ENCODE data around the gene ATP9B.

ATP9B gene

GRCh38 chr18:79423211-79424007 lies 354.2 kb downstream of the ATP9B start (continued):
- no peak for TF ChIP-seq ZNF530 (tag by site-specific recombination; IDR thresholded peaks at IDR 0.05; ENCODE audit: low read depth)

DNA sequence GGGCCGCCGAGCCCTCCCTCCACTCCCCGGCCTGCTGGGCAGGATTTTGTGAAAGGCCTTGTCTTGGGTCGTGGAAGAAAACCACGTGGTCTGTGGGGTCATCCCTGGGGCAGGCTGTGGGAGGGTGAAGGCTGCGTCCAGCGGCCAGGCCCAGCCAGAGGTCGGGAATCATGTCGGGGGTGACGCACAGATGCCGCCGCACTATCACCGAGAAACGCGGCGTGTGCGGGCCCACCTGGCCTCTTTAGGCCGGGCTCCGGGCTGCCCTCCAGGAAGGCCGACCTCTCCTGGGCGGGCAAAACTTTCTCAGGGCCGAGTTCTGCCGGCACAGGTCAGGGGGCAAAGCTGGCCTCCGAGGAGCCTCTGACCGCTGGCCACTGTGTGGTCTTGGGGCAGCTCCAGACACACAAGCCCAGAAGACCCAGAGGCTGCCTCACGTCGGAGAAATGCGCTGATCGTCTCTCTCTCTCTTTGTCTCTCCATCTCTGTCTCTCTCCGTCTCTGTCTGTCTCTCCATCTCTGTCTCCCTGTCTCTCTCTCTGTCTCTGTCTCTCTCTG lies 354.9 kb downstream of the ATP9B start:
- POLR2A ChIA-PET: no interaction called here
- Histone ChIP-seq H3K9me3 (ENCODE audit: control insufficient read depth, insufficient read depth, low read depth, low read length) (no peaks in the 10 kb centered on the region), H3K4me3 (ENCODE audit: low read depth, low read length) (no peak overlapping the region), H3K27ac (ENCODE audit: extremely low read depth, low read depth, low read length) (no peak overlapping the region), H3K36me3 (ENCODE audit: control insufficient read depth in 2 of 2, insufficient read depth in 1 of 2, low read length in 2 of 2) (peaks cover 4 to 22% of the 10 kb centered on the region in 2 experiments; a peak in 2 of 3 replicates), H3K4me1 (ENCODE audit: control insufficient read depth, insufficient read depth, low read length) (no peaks in the 10 kb centered on the region)
- CTCF ChIA-PET: no interaction called here
- TF ChIP-seq ZNF48 (tag by site-specific recombination; IDR thresholded peaks at IDR 0.05) (no peak), ZNF596 (tag by site-specific recombination; IDR thresholded peaks at IDR 0.05) (peak; percentile 10; the same call in 1 of the 2 replicates), ZNF211 (tag by site-specific recombination; IDR thresholded peaks at IDR 0.05; ENCODE audit: low read depth) (no peak)

GRCh38 chr18:79424880-79425568 lies 355.8 kb downstream of the ATP9B start:
- no peaks in the 10 kb centered on the region for H3K9me3 ChIP-seq (ENCODE audit: control insufficient read depth, insufficient read depth, low read depth, low read length)
- no peak overlapping the region for H3K4me3 ChIP-seq (ENCODE audit: low read depth, low read length)
- ChIA-PET POLR2A (no interaction called here), CTCF (no interaction called here)
- TF ChIP-seq ZNF596 (tag by site-specific recombination; IDR thresholded peaks at IDR 0.05): peak; percentile 94
- TF ChIP-seq ZNF366 (tag by site-specific recombination; conservative IDR thresholded peaks at IDR 0.05): peak; percentile 32; the same call in 1 of the 2 replicates
- no peak for TF ChIP-seq MZF1 (tag by site-specific recombination; IDR thresholded peaks at IDR 0.05; ENCODE audit: borderline replicate concordance)
- TF ChIP-seq, protein P1, sequence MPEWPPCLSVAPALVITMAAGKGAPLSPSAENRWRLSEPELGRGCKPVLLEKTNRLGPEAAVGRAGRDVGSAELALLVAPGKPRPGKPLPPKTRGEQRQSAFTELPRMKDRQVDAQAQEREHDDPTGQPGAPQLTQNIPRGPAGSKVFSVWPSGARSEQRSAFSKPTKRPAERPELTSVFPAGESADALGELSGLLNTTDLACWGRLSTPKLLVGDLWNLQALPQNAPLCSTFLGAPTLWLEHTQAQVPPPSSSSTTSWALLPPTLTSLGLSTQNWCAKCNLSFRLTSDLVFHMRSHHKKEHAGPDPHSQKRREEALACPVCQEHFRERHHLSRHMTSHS (tag by site-specific recombination; IDR thresholded peaks at IDR 0.05): no peak
- peaks cover 4 to 20% of the 10 kb centered on the region in 2 experiments; a peak in 2 of 3 replicates for H3K36me3 ChIP-seq (ENCODE audit: control insufficient read depth in 2 of 2, insufficient read depth in 1 of 2, low read length in 2 of 2)
- no peaks in the 10 kb centered on the region for H3K4me1 ChIP-seq (ENCODE audit: control insufficient read depth, insufficient read depth, low read length)
- H3K27ac ChIP-seq (ENCODE audit: extremely low read depth, low read depth, low read length): no peak overlapping the region

DNA sequence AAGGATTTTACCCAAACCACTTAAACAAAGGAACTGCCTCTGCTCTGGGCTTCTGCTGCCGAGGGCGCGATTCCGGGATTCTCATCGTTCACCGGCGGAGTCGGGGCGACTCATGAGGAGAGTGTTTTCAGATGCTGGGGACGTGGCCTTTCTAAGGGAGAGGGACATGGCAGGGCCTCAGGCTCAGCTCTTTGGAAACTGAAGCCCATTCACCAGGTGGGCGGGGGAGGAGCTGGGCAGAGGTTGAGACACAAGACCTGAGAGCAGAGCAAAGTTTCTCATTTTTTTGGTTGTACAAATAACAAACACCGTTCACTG lies 356.3 kb downstream of the ATP9B start:
- TF ChIP-seq ZNF366 (tag by site-specific recombination; conservative IDR thresholded peaks at IDR 0.05) (no peak), ZFP37 (tag by site-specific recombination; IDR thresholded peaks at IDR 0.05) (no peak), ZNF155 (tag by site-specific recombination; IDR thresholded peaks at IDR 0.05) (no peak), TRIM28 (IDR thresholded peaks at IDR 0.05; ENCODE audit: borderline replicate concordance, low read length) (no peak), ZNF561 (tag by site-specific recombination; IDR thresholded peaks at IDR 0.05; ENCODE audit: borderline replicate concordance) (no peak), SCRT2 (tag by site-specific recombination; IDR thresholded peaks at IDR 0.05) (no peak), ZNF433 (tag by site-specific recombination; IDR thresholded peaks at IDR 0.05; ENCODE audit: low read depth) (no peak), GLIS1 (tag by site-specific recombination; IDR thresholded peaks at IDR 0.05) (no peak), KLF1 (tag by site-specific recombination; IDR thresholded peaks at IDR 0.05) (no peak), ZNF146 (tag by site-specific recombination; IDR thresholded peaks at IDR 0.05) (no peak), ZNF837 (tag by site-specific recombination; IDR thresholded peaks at IDR 0.05) (no peak), ZNF114 (tag by site-specific recombination; IDR thresholded peaks at IDR 0.05) (no peak)
- TF ChIP-seq, protein P2, sequence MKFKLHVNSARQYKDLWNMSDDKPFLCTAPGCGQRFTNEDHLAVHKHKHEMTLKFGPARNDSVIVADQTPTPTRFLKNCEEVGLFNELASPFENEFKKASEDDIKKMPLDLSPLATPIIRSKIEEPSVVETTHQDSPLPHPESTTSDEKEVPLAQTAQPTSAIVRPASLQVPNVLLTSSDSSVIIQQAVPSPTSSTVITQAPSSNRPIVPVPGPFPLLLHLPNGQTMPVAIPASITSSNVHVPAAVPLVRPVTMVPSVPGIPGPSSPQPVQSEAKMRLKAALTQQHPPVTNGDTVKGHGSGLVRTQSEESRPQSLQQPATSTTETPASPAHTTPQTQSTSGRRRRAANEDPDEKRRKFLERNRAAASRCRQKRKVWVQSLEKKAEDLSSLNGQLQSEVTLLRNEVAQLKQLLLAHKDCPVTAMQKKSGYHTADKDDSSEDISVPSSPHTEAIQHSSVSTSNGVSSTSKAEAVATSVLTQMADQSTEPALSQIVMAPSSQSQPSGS (tag by site-specific recombination; IDR thresholded peaks at IDR 0.05; ENCODE audit: low read depth): no peak
- CTCF ChIA-PET: interaction anchor here (0.7 kb wide), 1 partner anchor 361 kb away, joined by 3 read pairs; no protein-coding TSS in a partner anchor

More for the DNA sequence above, 356.3 kb downstream of the ATP9B start:
- Histone ChIP-seq H3K9me3 (ENCODE audit: control insufficient read depth, insufficient read depth, low read depth, low read length) (no peaks in the 10 kb centered on the region), H3K36me3 (ENCODE audit: control insufficient read depth in 2 of 2, insufficient read depth in 1 of 2, low read length in 2 of 2) (peaks cover 4 to 15% of the 10 kb centered on the region in 2 experiments; a peak in 2 of 3 replicates), H3K4me1 (ENCODE audit: control insufficient read depth, insufficient read depth, low read length) (no peaks in the 10 kb centered on the region), H3K4me3 (ENCODE audit: low read depth, low read length) (no peak overlapping the region), H3K27ac (ENCODE audit: extremely low read depth, low read depth, low read length) (no peak overlapping the region)
- POLR2A ChIA-PET: no interaction called here

Measured in HEK293 (cell line).